PC-9 (cell line): ENCODE data around the gene REEP2. TPM values are rescaled to one million over a fixed set of nuclear protein-coding genes. Genes with fewer than 3 reads are reported as not detected.

ENCODE experiments used
- BruUV-seq: library from RNA; stranded (reverse); fragments of 400-500 nt; replicated peaks from 2 replicates; lab custom pipeline; 2021; lab: Mats Ljungman, UMichigan
- CTCF ChIA-PET: fragments of 300-600 bp; sonication (Branson Sonifier 250); formaldehyde crosslinking; loops from one replicate; lab custom pipeline; 2022; ENCODE audit warnings: antibody characterized with exemption; lab: Charles Lee
- POLR2A ChIA-PET: fragments of 300-600 bp; sonication (Branson Sonifier 250); formaldehyde crosslinking; loops from one replicate; lab custom pipeline; 2022; ENCODE audit warnings: antibody characterized with exemption; ENCODE audit not compliant: unreplicated experiment; lab: Charles Lee
- DNase-seq, 2 experiments: peaks; one replicate each; pipeline versions ENCODE4 v3.0.0 to v3.0.0-alpha.2; 2015 to 2022; ENCODE audit warnings: mixed read lengths in 1 of 2
- H2AFZ ChIP-seq: fragments of 200-600 bp; sonication (generic); 2 replicates; pipeline ENCODE4 v1.8.1; 2017; ENCODE audit warnings: antibody characterized with exemption
- H3F3A ChIP-seq: fragments of 200-600 bp; sonication (generic); 2 replicates; pipeline ENCODE4 v1.8.1; 2017; ENCODE audit warnings: antibody characterized with exemption, mild to moderate bottlenecking, low read depth; ENCODE audit not compliant: insufficient read depth
- H3K27ac ChIP-seq: fragments of 200-600 bp; sonication (generic); 2 replicates; pipeline ENCODE4 v1.6.1; 2016; ENCODE audit warnings: mixed run types
- H3K27me3 ChIP-seq: fragments of 200-600 bp; sonication (generic); 2 replicates; pipeline ENCODE4 v1.6.1; 2016; ENCODE audit warnings: low read depth, mixed run types; ENCODE audit not compliant: insufficient read depth
- H3K36me3 ChIP-seq: fragments of 200-600 bp; sonication (generic); 2 replicates; pipeline ENCODE4 v1.6.1; 2016; ENCODE audit warnings: low read depth, mixed run types
- H3K4me1 ChIP-seq: fragments of 200-600 bp; sonication (generic); replicated peaks from 2 replicates; pipeline ENCODE4 v1.6.1; 2016; ENCODE audit warnings: mixed run types; ENCODE audit not compliant: insufficient read depth
- H3K4me2 ChIP-seq: fragments of 200-600 bp; sonication (generic); 2 replicates; pipeline ENCODE4 v1.6.1; 2017; ENCODE audit warnings: mixed run types
- H3K4me3 ChIP-seq: fragments of 200-600 bp; sonication (generic); 2 replicates; pipeline ENCODE4 v1.6.1; 2016; ENCODE audit warnings: mixed run types
- H3K79me2 ChIP-seq: fragments of 200-600 bp; sonication (generic); 2 replicates; pipeline ENCODE4 v1.6.1; 2017; ENCODE audit warnings: low read depth, mixed run types
- H3K9me2 ChIP-seq: fragments of 200-600 bp; sonication (generic); 2 replicates; pipeline ENCODE4 v1.8.1; 2017; ENCODE audit warnings: mild to moderate bottlenecking; ENCODE audit not compliant: insufficient read depth
- H3K9me3 ChIP-seq: fragments of 200-600 bp; sonication (generic); 2 replicates; pipeline ENCODE4 v1.8.1; 2016; ENCODE audit warnings: low read depth; ENCODE audit not compliant: insufficient read depth
- H4K20me1 ChIP-seq: fragments of 200-600 bp; sonication (generic); 2 replicates; pipeline ENCODE4 v1.8.1; 2017; ENCODE audit not compliant: insufficient read depth
- CTCF ChIP-seq: fragments of 200-600 bp; sonication (generic); conservative IDR thresholded peaks from 2 replicates; pipeline ENCODE4 v1.6.1; 2017; ENCODE audit warnings: mixed run types, antibody characterized with exemption, mild to moderate bottlenecking, moderate library complexity
- EZH2 ChIP-seq: fragments of 200-600 bp; sonication (generic); IDR thresholded peaks from 2 replicates; pipeline ENCODE4 v1.8.0; 2017; ENCODE audit warnings: antibody characterized with exemption, low read depth
- intact Hi-C: fragments of 100-400 bp; cut with micrococcal nuclease; formaldehyde crosslinking; loops from one replicate; pipeline ENCODE4 v1.10.0; 2022; ENCODE audit not compliant: unreplicated experiment
- total RNA-seq: library from RNA; stranded (reverse); gene quantifications from 2 replicates; pipeline ENCODE4 v1.2.3, GENCODE V29; 2021

The REEP2 gene
- total RNA-seq, 1 experiment from 2014 or later, result 0.87 TPM

DNA sequence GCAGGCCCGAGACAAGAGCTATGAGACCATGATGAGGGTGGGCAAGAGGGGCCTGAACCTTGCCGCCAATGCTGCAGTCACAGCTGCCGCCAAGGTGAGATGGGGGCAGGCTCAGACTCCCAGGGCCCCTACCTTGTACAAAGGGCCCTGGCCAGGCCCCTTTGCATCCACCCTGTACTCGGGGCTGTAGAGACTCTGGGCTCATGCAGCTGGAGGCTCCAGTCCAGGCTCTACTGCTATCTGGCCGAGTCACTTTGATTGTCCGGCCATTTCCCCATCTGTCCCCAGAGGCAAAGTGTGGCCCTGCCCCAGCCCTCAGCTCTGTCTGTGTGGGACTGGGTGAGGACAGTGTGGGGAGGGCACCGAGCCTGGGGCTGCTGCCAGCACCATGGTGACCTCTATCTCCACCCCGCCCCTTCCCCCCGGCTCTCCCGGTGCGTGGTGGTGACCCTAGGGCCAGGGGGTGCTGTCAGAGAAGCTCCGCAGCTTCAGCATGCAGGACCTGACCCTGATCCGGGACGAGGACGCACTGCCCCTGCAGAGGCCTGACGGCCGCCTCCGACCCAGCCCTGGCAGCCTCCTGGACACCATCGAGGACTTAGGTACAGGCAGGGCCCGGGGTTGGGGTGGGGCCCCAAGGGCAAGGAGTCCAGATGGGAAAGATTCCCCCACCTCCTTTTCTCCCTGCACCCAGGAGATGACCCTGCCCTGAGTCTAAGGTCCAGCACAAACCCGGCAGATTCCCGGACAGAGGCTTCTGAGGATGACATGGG is 6.1 kb downstream of the REEP2 start:
- Histone ChIP-seq H3K9me3 (no peaks in the 10 kb centered on the region), H3K4me2 (no peak overlapping the region), H3K4me3 (no peak overlapping the region), H3K9me2 (no peaks in the 10 kb centered on the region), H4K20me1 (no peaks in the 10 kb centered on the region), H3F3A (no peaks in the 10 kb centered on the region), H3K27ac (no peak overlapping the region), H3K79me2 (no peaks in the 10 kb centered on the region), H2AFZ (no peak overlapping the region), H3K36me3 (no peaks in the 10 kb centered on the region), H3K4me1 (no peaks in the 10 kb centered on the region), H3K27me3 (0 out of 2 replicates have a peak, but pooled peaks cover 3% of the 10 kb centered on the region)
- ChIA-PET CTCF (no interaction called here), POLR2A (interaction anchor here (0.6 to 1.1 kb wide), 2 partner anchors 20 to 134 kb away, joined by 4 to 5 read pairs; partner anchors contain the start of gene EGR1)
- no TSS peak for BruUV-seq
- no peak for DNase-seq
- TF ChIP-seq CTCF (no peak), EZH2 (no peak)
- intact Hi-C loops, result no loop called here

GRCh38 chr5:138445547-138446271 is 6.9 kb downstream of the REEP2 start:
- no peak overlapping the region for H3K27ac ChIP-seq
- no peaks in the 10 kb centered on the region for H3K9me3 ChIP-seq
- H4K20me1 ChIP-seq, result no peaks in the 10 kb centered on the region
- H3K79me2 ChIP-seq, result no peaks in the 10 kb centered on the region
- H3K9me2 ChIP-seq, result no peaks in the 10 kb centered on the region
- ChIA-PET CTCF (no interaction called here), POLR2A (interaction anchor here (0.6 to 1.1 kb wide), 2 partner anchors 19 to 133 kb away, joined by 4 to 5 read pairs; partner anchors contain the start of gene EGR1)
- no peaks in the 10 kb centered on the region for H3K27me3 ChIP-seq
- H3K4me3 ChIP-seq, result no peak overlapping the region
- no peak for DNase-seq
- BruUV-seq, result no TSS peak
- no peaks in the 10 kb centered on the region for H3F3A ChIP-seq
- intact Hi-C loops, result no loop called here
- no peaks in the 10 kb centered on the region for H3K4me1 ChIP-seq
- no peak overlapping the region for H2AFZ ChIP-seq
- no peaks in the 10 kb centered on the region for H3K36me3 ChIP-seq
- no peak overlapping the region for H3K4me2 ChIP-seq
- TF ChIP-seq EZH2, result no peak
- TF ChIP-seq CTCF, result no peak

DNA sequence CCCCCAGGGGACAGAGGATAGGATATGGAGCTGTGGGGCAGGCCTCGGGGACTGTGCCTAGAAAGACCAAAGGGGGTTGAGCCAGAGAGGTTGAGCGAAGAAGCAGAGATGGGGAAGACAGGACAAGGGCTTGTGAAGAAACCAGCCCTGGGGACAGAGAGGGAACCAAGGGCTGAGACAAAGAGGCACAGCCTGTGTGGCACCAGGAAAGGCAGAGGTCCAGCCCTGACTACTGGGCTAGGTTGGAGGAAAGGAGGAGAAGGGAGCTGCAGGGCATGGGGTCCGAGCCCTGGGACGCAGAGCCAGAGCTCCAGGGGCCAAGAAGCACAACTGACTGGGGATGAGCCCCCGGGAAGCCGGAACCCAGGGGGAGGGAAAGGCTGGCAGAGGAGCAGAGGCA is 9.2 kb downstream of the REEP2 start:
- Histone ChIP-seq H3K9me3 (no peaks in the 10 kb centered on the region), H2AFZ (no peak overlapping the region), H3F3A (no peaks in the 10 kb centered on the region), H3K27ac (no peak overlapping the region), H3K27me3 (no peaks in the 10 kb centered on the region), H3K4me2 (no peak overlapping the region), H3K4me3 (no peak overlapping the region), H3K4me1 (no peaks in the 10 kb centered on the region), H4K20me1 (no peaks in the 10 kb centered on the region), H3K79me2 (no peaks in the 10 kb centered on the region), H3K36me3 (no peaks in the 10 kb centered on the region), H3K9me2 (no peaks in the 10 kb centered on the region)
- ChIA-PET CTCF (interaction anchor here (0.8 to 1.6 kb wide), 2 partner anchors 55 to 56 kb away, joined by 4 to 8 read pairs; no protein-coding TSS in a partner anchor), POLR2A (interaction anchor here (0.6 kb wide), 1 partner anchor 127 kb away, joined by 5 read pairs; the partner anchor contains the start of gene HSPA9)
- intact Hi-C loops, result no loop called here
- no peak for DNase-seq
- TF ChIP-seq EZH2 (no peak), CTCF (no peak)
- BruUV-seq, result no TSS peak
